Neuronal stem cell (in vitro differentiated cells): ENCODE measurements around the gene PLXNA1.
A peak's percentile ranks its signal among the peaks of the same experiment; 100 is the strongest.

ENCODE experiments used
- DNase-seq: peaks from one replicate; pipeline ENCODE4 v3.0.0-alpha.2; 2013; ENCODE audit warnings: low spot score
- H2AFZ ChIP-seq: one replicate; pipeline ENCODE4 v1.6.1; 2013; ENCODE audit warnings: mild to moderate bottlenecking, low read length, inconsistent platforms
- H2AK5ac ChIP-seq: 2 replicates; pipeline ENCODE4 v1.6.1; 2013; ENCODE audit warnings: low read depth, mild to moderate bottlenecking, inconsistent platforms, low read length, moderate library complexity, mixed read lengths
- H2BK120ac ChIP-seq: 2 replicates; pipeline ENCODE4 v1.6.1; 2013; ENCODE audit warnings: low read depth, mild to moderate bottlenecking, inconsistent platforms, low read length, moderate library complexity, mixed read lengths
- H2BK12ac ChIP-seq: one replicate; pipeline ENCODE4 v1.6.1; 2013; ENCODE audit warnings: low read length, inconsistent platforms
- H2BK15ac ChIP-seq: 2 replicates; pipeline ENCODE4 v1.6.1; 2013; ENCODE audit warnings: mild to moderate bottlenecking, low read length, inconsistent platforms, mixed read lengths
- H2BK5ac ChIP-seq: one replicate; pipeline ENCODE4 v1.6.1; 2013; ENCODE audit warnings: inconsistent platforms, mild to moderate bottlenecking, low read length, moderate library complexity
- H3K14ac ChIP-seq: one replicate; pipeline ENCODE4 v1.6.1; 2013; ENCODE audit warnings: low read length, inconsistent platforms
- H3K18ac ChIP-seq: 2 replicates; pipeline ENCODE4 v1.6.1; 2013; ENCODE audit warnings: low read length, inconsistent platforms
- H3K23ac ChIP-seq: 2 replicates; pipeline ENCODE4 v1.6.1; 2013; ENCODE audit warnings: low read depth, mild to moderate bottlenecking, mixed read lengths, low read length, inconsistent platforms; ENCODE audit not compliant: poor library complexity
- H3K27ac ChIP-seq: replicated peaks from 3 replicates; pipeline ENCODE4 v1.5.1; 2013; ENCODE audit warnings: low read length, inconsistent platforms
- H3K27me3 ChIP-seq, 3 experiments: 2 replicates each; pipeline ENCODE4 v1.6.1; 2013; ENCODE audit warnings: low read length in 3 of 3, mild to moderate bottlenecking in 2 of 3, inconsistent platforms in 1 of 3, low read depth in 1 of 3, mixed read lengths in 1 of 3, moderate library complexity in 1 of 3; ENCODE audit not compliant: control insufficient read depth in 3 of 3, insufficient read depth in 3 of 3
- H3K36me3 ChIP-seq, 2 donors: replicated peaks in 1 of 2; 2 replicates each; pipeline ENCODE4 v1.6.1; 2013; ENCODE audit warnings: low read length in 2 of 2; ENCODE audit not compliant: control insufficient read depth in 2 of 2, insufficient read depth in 2 of 2
- H3K4ac ChIP-seq: 2 replicates; pipeline ENCODE4 v1.6.1; 2013; ENCODE audit warnings: inconsistent platforms, mild to moderate bottlenecking, low read length, moderate library complexity
- H3K4me1 ChIP-seq, 2 donors: 1 replicate in 1 of 2; 2 replicates in 1 of 2; pipeline ENCODE4 v1.6.1; 2013; ENCODE audit warnings: low read length in 2 of 2, low read depth in 1 of 2; ENCODE audit not compliant: control insufficient read depth in 2 of 2, insufficient read depth in 1 of 2
- H3K4me2 ChIP-seq: one replicate; pipeline ENCODE4 v1.6.1; 2013; ENCODE audit warnings: mild to moderate bottlenecking, low read length, inconsistent platforms; ENCODE audit not compliant: insufficient read depth, poor library complexity, severe bottlenecking
- H3K4me3 ChIP-seq, 2 donors: 2 replicates each; pipeline ENCODE4 v1.5.1; 2013; ENCODE audit warnings: low read length in 2 of 2, mild to moderate bottlenecking in 2 of 2, inconsistent platforms in 1 of 2, moderate library complexity in 1 of 2
- H3K79me1 ChIP-seq: one replicate; pipeline ENCODE4 v1.6.1; 2013; ENCODE audit warnings: low read depth, mild to moderate bottlenecking, inconsistent platforms, low read length, moderate library complexity
- H3K9ac ChIP-seq: one replicate; pipeline ENCODE4 v1.6.1; 2013; ENCODE audit warnings: mild to moderate bottlenecking, low read depth, low read length, inconsistent platforms; ENCODE audit not compliant: poor library complexity
- H3K9me3 ChIP-seq, 2 donors: replicated peaks in 1 of 2; 2 replicates each; pipeline versions ENCODE3 to v1.6.1; 2013; ENCODE audit warnings: low read length in 2 of 2, mild to moderate bottlenecking in 2 of 2, inconsistent platforms in 1 of 2, low read depth in 1 of 2, mixed read lengths in 1 of 2, moderate library complexity in 1 of 2; ENCODE audit not compliant: control insufficient read depth in 2 of 2, insufficient read depth in 1 of 2
- H4K8ac ChIP-seq: one replicate; pipeline ENCODE4 v1.6.1; 2013; ENCODE audit warnings: low read depth, mild to moderate bottlenecking, inconsistent platforms, low read length, moderate library complexity
- H4K91ac ChIP-seq: one replicate; pipeline ENCODE4 v1.6.1; 2013; ENCODE audit warnings: low read length, low read depth, mild to moderate bottlenecking, inconsistent platforms; ENCODE audit not compliant: poor library complexity
- WGBS, 2 donors: extraction: QIAGEN DNeasy Blood & Tissue Kit; methylation state at CpG; one replicate each; pipeline ENCODE4 v1.1.7; 2013; ENCODE audit warnings: missing lambda C conversion rate in 2 of 2, mixed read lengths in 1 of 2; ENCODE audit not compliant: insufficient read length in 2 of 2, insufficient replicate concordance in 1 of 2; ENCODE audit errors: extremely low coverage in 2 of 2; 5-methylcytosine and 5-hydroxymethylcytosine counted together

The PLXNA1 gene

GRCh38 chr3:127019449-127019848 lies 36.5 kb downstream of the PLXNA1 start:
- H3K4ac ChIP-seq, result no peak overlapping the region
- H3K4me1 ChIP-seq, result peaks cover 7 to 8% of the 10 kb centered on the region in 2 donors
- H2BK120ac ChIP-seq, result no peak overlapping the region
- peaks cover 87 to 99% of the 10 kb centered on the region in 2 donors for H3K36me3 ChIP-seq
- no peak overlapping the region for H3K14ac ChIP-seq
- H2BK5ac ChIP-seq, result peak overlapping the region; percentile 35
- WGBS, 2 donors, result no CpG with 5 or more reads among the region's 8 CpGs
- H3K79me1 ChIP-seq, result peaks cover 19% of the 10 kb centered on the region
- H3K4me2 ChIP-seq, result no peak overlapping the region
- no peak overlapping the region for H3K27ac ChIP-seq
- no peak overlapping the region for H2BK12ac ChIP-seq
- no peak overlapping the region for H3K18ac ChIP-seq
- peak overlapping the region; percentile 17 for H4K8ac ChIP-seq
- no peak overlapping the region for H3K4me3 ChIP-seq
- no peak overlapping the region for H2BK15ac ChIP-seq
- H3K27me3 ChIP-seq, result no peaks in the 10 kb centered on the region
- no peak for DNase-seq
- peak overlapping the region; percentile 56 for H2AK5ac ChIP-seq
- no peak overlapping the region for H3K9ac ChIP-seq
- no peak overlapping the region for H3K23ac ChIP-seq
- no peaks in the 10 kb centered on the region for H3K9me3 ChIP-seq
- no peak overlapping the region for H4K91ac ChIP-seq
- H2AFZ ChIP-seq, result no peak overlapping the region

- Histone ChIP-seq H3K4me2 (no peak overlapping the region), H2BK5ac (peak overlapping the region; percentile 24), H2BK15ac (no peak overlapping the region), H2AK5ac (peak overlapping the region; percentile 13), H3K27me3 (no peaks in the 10 kb centered on the region), H4K8ac (no peak overlapping the region), H2BK120ac (no peak overlapping the region), H2BK12ac (no peak overlapping the region), H4K91ac (no peak overlapping the region), H3K9me3 (peaks cover 0 to 1% of the 10 kb centered on the region in 2 donors), H3K4me1 (no peaks in the 10 kb centered on the region), H2AFZ (no peak overlapping the region), H3K4me3 (no peak overlapping the region), H3K14ac (no peak overlapping the region), H3K79me1 (peaks cover 15% of the 10 kb centered on the region), H3K4ac (no peak overlapping the region), H3K27ac (no peak overlapping the region), H3K36me3 (peaks cover 89 to 100% of the 10 kb centered on the region in 2 donors), H3K9ac (no peak overlapping the region), H3K23ac (no peak overlapping the region), H3K18ac (peak overlapping the region; percentile 17)
- no CpG with 5 or more reads among the region's 13 CpGs for WGBS, 2 donors
- DNase-seq, result no peak
Measured at GRCh38 chr3:127020543-127020942, 37.6 kb downstream of the PLXNA1 start.

GRCh38 chr3:127022849-127023248 lies 39.9 kb downstream of the PLXNA1 start:
- Histone ChIP-seq H3K9me3 (peaks cover 0 to 1% of the 10 kb centered on the region in 2 donors), H3K27me3 (no peaks in the 10 kb centered on the region), H4K91ac (no peak overlapping the region), H2AFZ (no peak overlapping the region), H3K36me3 (peaks cover 91 to 99% of the 10 kb centered on the region in 2 donors), H3K4me2 (no peak overlapping the region), H3K79me1 (peaks cover 8% of the 10 kb centered on the region), H2BK5ac (no peak overlapping the region), H3K4me1 (no peaks in the 10 kb centered on the region), H2AK5ac (no peak overlapping the region), H3K4me3 (no peak overlapping the region), H3K14ac (no peak overlapping the region), H2BK12ac (no peak overlapping the region), H3K18ac (no peak overlapping the region), H3K9ac (no peak overlapping the region), H3K4ac (no peak overlapping the region), H2BK15ac (no peak overlapping the region), H3K27ac (no peak overlapping the region), H3K23ac (no peak overlapping the region), H4K8ac (no peak overlapping the region), H2BK120ac (no peak overlapping the region)
- WGBS, 2 donors, result no CpG with 5 or more reads among the region's 7 CpGs
- no peak for DNase-seq

GRCh38 chr3:127025456-127025855 lies 42.5 kb downstream of the PLXNA1 start:
- Histone ChIP-seq H2AFZ (no peak overlapping the region), H3K79me1 (peaks cover 9% of the 10 kb centered on the region), H3K14ac (no peak overlapping the region), H2AK5ac (no peak overlapping the region), H3K4ac (no peak overlapping the region), H3K36me3 (peaks cover 88 to 99% of the 10 kb centered on the region in 2 donors), H2BK12ac (no peak overlapping the region), H3K4me2 (no peak overlapping the region), H4K8ac (no peak overlapping the region), H3K18ac (no peak overlapping the region), H3K27ac (no peak overlapping the region), H3K27me3 (no peaks in the 10 kb centered on the region), H3K23ac (no peak overlapping the region), H2BK120ac (no peak overlapping the region), H2BK5ac (no peak overlapping the region), H2BK15ac (no peak overlapping the region), H4K91ac (no peak overlapping the region), H3K9me3 (peaks cover 0 to 1% of the 10 kb centered on the region in 2 donors), H3K9ac (no peak overlapping the region), H3K4me3 (no peak overlapping the region), H3K4me1 (no peaks in the 10 kb centered on the region)
- WGBS, 2 donors, result no CpG with 5 or more reads among the region's 3 CpGs
- DNase-seq, result no peak
